GM12865 (cell line): ENCODE results near the gene ZSCAN10.
A peak's percentile ranks its signal among the peaks of the same experiment; 100 is the strongest.
"Not testable (repeated sequence)": the region's sequence is repeated elsewhere in the genome, so short reads cannot be mapped to it uniquely, and the experiment has no call there.

ENCODE experiments used
- DNase-seq: peaks from one replicate; pipeline ENCODE4 v3.0.0; 2010; ENCODE audit warnings: low read depth
- H3K4me3 ChIP-seq: 2 replicates; pipeline ENCODE4 v1.5.1; 2011; ENCODE audit warnings: mild to moderate bottlenecking, low read depth, low read length, control low read depth
- CTCF ChIP-seq: IDR thresholded peaks from 2 replicates; pipeline ENCODE4 v1.5.1; 2011; ENCODE audit warnings: low read length, control low read depth, low read depth, inconsistent platforms; ENCODE audit not compliant: insufficient read depth; ENCODE audit errors: missing control alignments

Gene ZSCAN10

GRCh38 chr16:3071655-3072054, 27.4 kb downstream of the ZSCAN10 start:
- TF ChIP-seq CTCF = no peak
- DNase-seq = no peak
- H3K4me3 ChIP-seq = no peak overlapping the region

GRCh38 chr16:3070608-3071111, 28.4 kb downstream of the ZSCAN10 start:
- DNase-seq = no peak
- H3K4me3 ChIP-seq = no peak overlapping the region
- TF ChIP-seq CTCF = no peak

- not testable (repeated sequence) for DNase-seq, H3K4me3 ChIP-seq
These were observed 29.9 kb downstream of the ZSCAN10 start for GRCh38 chr16:3069146-3069545.

- DNase-seq = no peak
- no peak overlapping the region for H3K4me3 ChIP-seq
- TF ChIP-seq CTCF = no peak
These were observed 30.6 kb downstream of the ZSCAN10 start for GRCh38 chr16:3068487-3068886.

- H3K4me3 ChIP-seq = peak overlapping the region; percentile 58
- DNase-seq = no peak
- TF ChIP-seq CTCF = no peak
These were observed 32.7 kb downstream of the ZSCAN10 start for GRCh38 chr16:3066440-3066748.

- H3K4me3 ChIP-seq = peak overlapping the region; percentile 58
- DNase-seq = no peak
- TF ChIP-seq CTCF = no peak
These were observed 33.2 kb downstream of the ZSCAN10 start for GRCh38 chr16:3065742-3066439.

- no peak for TF ChIP-seq CTCF
- DNase-seq = peak; percentile 65
- peak within 1 kb of the TSS; percentile 58 for H3K4me3 ChIP-seq
These were observed 33.9 kb downstream of the ZSCAN10 start, which contains the start of gene IL32 for GRCh38 chr16:3065069-3065741. IL32 (plus strand) TSS chr16:3065640; CDS start chr16:3065812, 172 bp downstream.
